ENCODE results near the gene ZNF418.

GRCh38 chr19:57954996-57955395 lies 19.8 kb upstream of the ZNF418 start:
- TF ChIP-seq POLR2A (IDR thresholded peaks at IDR 0.05) (no peak), EP300 (IDR thresholded peaks at IDR 0.05; ENCODE audit: low read depth) (no peak), CTCF (IDR thresholded peaks at IDR 0.05) (no peak)

All from transverse colon (tissue), 3 donors.